SK-N-SH treated with all-trans-retinoic acid at 6 μM for 48 hours (cell line): ENCODE measurements around the gene MBNL2.
A peak's percentile ranks its signal among the peaks of the same experiment; 100 is the strongest.

Experiments used
- ARNTL ChIP-seq: fragments of 450-650 bp; formaldehyde crosslinking; IDR thresholded peaks from 2 replicates; pipeline ENCODE4 v1.5.0; 2020; ENCODE audit warnings: low read depth, mild to moderate bottlenecking, moderate library complexity, borderline replicate concordance
- OSR1 ChIP-seq: fragments of 250-450 bp; sonication (Bioruptor Pico); IDR thresholded peaks from 2 replicates; pipeline ENCODE4 v1.8.0; 2022; ENCODE audit warnings: moderate library complexity, mild to moderate bottlenecking, inconsistent platforms
- RARB ChIP-seq: fragments of 250-450 bp; sonication (Bioruptor Pico); IDR thresholded peaks from 2 replicates; pipeline ENCODE4 v1.8.0; 2021; ENCODE audit warnings: mild to moderate bottlenecking, moderate library complexity
- TOX ChIP-seq: fragments of 250-450 bp; sonication (Bioruptor Pico); IDR thresholded peaks from 2 replicates; pipeline ENCODE4 v1.8.0; 2021; ENCODE audit warnings: mild to moderate bottlenecking, moderate library complexity, borderline replicate concordance
- ZC3H10 ChIP-seq: fragments of 250-450 bp; sonication (Bioruptor Pico); IDR thresholded peaks from 2 replicates; pipeline ENCODE4 v1.5.1; 2021; ENCODE audit warnings: mild to moderate bottlenecking, moderate library complexity
- ZFP3 ChIP-seq: fragments of 250-450 bp; sonication (Bioruptor Pico); IDR thresholded peaks from 2 replicates; pipeline ENCODE4 v1.5.0; 2020; ENCODE audit warnings: mild to moderate bottlenecking, moderate library complexity
- ZFP30 ChIP-seq: fragments of 450-650 bp; formaldehyde crosslinking; IDR thresholded peaks from 2 replicates; pipeline ENCODE4 v1.5.0; 2022; ENCODE audit warnings: mild to moderate bottlenecking, moderate library complexity
- ZNF565 ChIP-seq: fragments of 450-650 bp; formaldehyde crosslinking; conservative IDR thresholded peaks from 2 replicates; pipeline ENCODE4 v1.5.0; 2020; ENCODE audit warnings: low read depth, mild to moderate bottlenecking, moderate library complexity
- TF ChIP-seq, protein P1 (sequence below): fragments of 250-450 bp; sonication (Bioruptor Pico); IDR thresholded peaks from 2 replicates; pipeline ENCODE4 v1.8.0; 2021; ENCODE audit warnings: low read depth, mild to moderate bottlenecking, moderate library complexity, borderline replicate concordance
- TF ChIP-seq, protein P2 (sequence below): fragments of 250-450 bp; sonication (Bioruptor Pico); IDR thresholded peaks from 2 replicates; pipeline ENCODE4 v1.8.0; 2020; ENCODE audit warnings: mild to moderate bottlenecking, moderate library complexity, borderline replicate concordance
- TF ChIP-seq, protein P3 (sequence below): fragments of 250-450 bp; sonication (Bioruptor Pico); IDR thresholded peaks from 2 replicates; pipeline ENCODE4 v1.5.1; 2021; ENCODE audit warnings: mild to moderate bottlenecking, moderate library complexity
- TF ChIP-seq, protein P4 (sequence below): fragments of 250-450 bp; sonication (Bioruptor Pico); IDR thresholded peaks from 2 replicates; pipeline ENCODE4 v1.5.0; 2020; ENCODE audit warnings: mild to moderate bottlenecking, moderate library complexity

DNA sequence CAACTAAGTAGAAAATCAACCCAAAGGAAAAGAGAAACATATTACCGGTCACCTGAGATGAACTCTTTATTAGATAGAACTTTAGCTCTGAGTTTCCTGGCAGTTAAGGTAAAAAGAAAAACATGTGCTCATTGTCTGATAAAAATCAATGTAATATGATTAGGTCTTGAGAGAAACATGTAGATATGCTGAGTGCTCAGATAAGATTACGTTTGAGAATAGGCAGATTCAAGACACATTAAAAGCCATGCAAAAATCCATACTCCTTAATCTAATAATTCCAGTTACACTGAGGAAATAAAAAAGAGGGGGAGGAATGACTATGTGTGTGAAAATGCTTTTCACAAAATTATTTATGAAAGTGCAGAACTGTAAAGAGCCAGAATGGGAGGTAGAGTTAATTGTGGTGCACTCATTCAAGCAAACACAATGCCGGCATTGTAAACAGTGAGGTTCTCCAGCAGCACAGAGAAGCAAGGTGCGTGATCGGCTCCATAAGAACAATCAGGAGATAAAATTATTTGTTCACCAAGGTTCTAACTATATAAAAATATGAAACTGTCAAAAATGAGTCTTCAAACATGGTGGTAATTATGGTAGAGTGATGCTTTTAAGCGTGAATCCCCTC is 88.8 kb downstream of the MBNL2 start:
- no peak for TF ChIP-seq ZNF565 (CRISPR knock-in tag)
- TF ChIP-seq TOX = peak; percentile 74; the same call in 1 of the 2 replicates
- TF ChIP-seq, protein P1, sequence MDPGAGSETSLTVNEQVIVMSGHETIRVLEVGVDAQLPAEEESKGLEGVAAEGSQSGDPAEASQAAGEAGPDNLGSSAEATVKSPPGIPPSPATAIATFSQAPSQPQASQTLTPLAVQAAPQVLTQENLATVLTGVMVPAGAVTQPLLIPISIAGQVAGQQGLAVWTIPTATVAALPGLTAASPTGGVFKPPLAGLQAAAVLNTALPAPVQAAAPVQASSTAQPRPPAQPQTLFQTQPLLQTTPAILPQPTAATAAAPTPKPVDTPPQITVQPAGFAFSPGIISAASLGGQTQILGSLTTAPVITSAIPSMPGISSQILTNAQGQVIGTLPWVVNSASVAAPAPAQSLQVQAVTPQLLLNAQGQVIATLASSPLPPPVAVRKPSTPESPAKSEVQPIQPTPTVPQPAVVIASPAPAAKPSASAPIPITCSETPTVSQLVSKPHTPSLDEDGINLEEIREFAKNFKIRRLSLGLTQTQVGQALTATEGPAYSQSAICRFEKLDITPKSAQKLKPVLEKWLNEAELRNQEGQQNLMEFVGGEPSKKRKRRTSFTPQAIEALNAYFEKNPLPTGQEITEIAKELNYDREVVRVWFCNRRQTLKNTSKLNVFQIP (CRISPR knock-in tag) = peak; percentile 85; the same call in 1 of the 2 replicates
- TF ChIP-seq ZC3H10 = peak; percentile 96
- TF ChIP-seq, protein P2, sequence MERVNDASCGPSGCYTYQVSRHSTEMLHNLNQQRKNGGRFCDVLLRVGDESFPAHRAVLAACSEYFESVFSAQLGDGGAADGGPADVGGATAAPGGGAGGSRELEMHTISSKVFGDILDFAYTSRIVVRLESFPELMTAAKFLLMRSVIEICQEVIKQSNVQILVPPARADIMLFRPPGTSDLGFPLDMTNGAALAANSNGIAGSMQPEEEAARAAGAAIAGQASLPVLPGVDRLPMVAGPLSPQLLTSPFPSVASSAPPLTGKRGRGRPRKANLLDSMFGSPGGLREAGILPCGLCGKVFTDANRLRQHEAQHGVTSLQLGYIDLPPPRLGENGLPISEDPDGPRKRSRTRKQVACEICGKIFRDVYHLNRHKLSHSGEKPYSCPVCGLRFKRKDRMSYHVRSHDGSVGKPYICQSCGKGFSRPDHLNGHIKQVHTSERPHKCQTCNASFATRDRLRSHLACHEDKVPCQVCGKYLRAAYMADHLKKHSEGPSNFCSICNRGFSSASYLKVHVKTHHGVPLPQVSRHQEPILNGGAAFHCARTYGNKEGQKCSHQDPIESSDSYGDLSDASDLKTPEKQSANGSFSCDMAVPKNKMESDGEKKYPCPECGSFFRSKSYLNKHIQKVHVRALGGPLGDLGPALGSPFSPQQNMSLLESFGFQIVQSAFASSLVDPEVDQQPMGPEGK (CRISPR knock-in tag) = peak; percentile 89
- TF ChIP-seq, protein P3, sequence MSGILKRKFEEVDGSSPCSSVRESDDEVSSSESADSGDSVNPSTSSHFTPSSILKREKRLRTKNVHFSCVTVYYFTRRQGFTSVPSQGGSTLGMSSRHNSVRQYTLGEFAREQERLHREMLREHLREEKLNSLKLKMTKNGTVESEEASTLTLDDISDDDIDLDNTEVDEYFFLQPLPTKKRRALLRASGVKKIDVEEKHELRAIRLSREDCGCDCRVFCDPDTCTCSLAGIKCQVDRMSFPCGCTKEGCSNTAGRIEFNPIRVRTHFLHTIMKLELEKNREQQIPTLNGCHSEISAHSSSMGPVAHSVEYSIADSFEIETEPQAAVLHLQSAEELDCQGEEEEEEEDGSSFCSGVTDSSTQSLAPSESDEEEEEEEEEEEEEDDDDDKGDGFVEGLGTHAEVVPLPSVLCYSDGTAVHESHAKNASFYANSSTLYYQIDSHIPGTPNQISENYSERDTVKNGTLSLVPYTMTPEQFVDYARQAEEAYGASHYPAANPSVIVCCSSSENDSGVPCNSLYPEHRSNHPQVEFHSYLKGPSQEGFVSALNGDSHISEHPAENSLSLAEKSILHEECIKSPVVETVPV = peak; percentile 98
- TF ChIP-seq, protein P4, sequence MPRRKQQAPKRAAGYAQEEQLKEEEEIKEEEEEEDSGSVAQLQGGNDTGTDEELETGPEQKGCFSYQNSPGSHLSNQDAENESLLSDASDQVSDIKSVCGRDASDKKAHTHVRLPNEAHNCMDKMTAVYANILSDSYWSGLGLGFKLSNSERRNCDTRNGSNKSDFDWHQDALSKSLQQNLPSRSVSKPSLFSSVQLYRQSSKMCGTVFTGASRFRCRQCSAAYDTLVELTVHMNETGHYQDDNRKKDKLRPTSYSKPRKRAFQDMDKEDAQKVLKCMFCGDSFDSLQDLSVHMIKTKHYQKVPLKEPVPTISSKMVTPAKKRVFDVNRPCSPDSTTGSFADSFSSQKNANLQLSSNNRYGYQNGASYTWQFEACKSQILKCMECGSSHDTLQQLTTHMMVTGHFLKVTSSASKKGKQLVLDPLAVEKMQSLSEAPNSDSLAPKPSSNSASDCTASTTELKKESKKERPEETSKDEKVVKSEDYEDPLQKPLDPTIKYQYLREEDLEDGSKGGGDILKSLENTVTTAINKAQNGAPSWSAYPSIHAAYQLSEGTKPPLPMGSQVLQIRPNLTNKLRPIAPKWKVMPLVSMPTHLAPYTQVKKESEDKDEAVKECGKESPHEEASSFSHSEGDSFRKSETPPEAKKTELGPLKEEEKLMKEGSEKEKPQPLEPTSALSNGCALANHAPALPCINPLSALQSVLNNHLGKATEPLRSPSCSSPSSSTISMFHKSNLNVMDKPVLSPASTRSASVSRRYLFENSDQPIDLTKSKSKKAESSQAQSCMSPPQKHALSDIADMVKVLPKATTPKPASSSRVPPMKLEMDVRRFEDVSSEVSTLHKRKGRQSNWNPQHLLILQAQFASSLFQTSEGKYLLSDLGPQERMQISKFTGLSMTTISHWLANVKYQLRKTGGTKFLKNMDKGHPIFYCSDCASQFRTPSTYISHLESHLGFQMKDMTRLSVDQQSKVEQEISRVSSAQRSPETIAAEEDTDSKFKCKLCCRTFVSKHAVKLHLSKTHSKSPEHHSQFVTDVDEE (CRISPR knock-in tag) = peak; percentile 95; the same call in 1 of the 2 replicates
- TF ChIP-seq ZFP30 (CRISPR knock-in tag) = no peak
- TF ChIP-seq ARNTL = no peak
- TF ChIP-seq OSR1 (CRISPR knock-in tag) = no peak
- peak; percentile 61; the same call in 1 of the 2 replicates for TF ChIP-seq ZFP3
- TF ChIP-seq RARB (CRISPR knock-in tag) = peak; percentile 84; the same call in 1 of the 2 replicates
